ENCODE measurements around the gene TTI1. TPM values are rescaled to one million over a fixed set of nuclear protein-coding genes. Genes with fewer than 3 reads are reported as not detected.

The TTI1 gene
- total RNA-seq, 1 donor from 2014 or later = 30.1 TPM

DNA sequence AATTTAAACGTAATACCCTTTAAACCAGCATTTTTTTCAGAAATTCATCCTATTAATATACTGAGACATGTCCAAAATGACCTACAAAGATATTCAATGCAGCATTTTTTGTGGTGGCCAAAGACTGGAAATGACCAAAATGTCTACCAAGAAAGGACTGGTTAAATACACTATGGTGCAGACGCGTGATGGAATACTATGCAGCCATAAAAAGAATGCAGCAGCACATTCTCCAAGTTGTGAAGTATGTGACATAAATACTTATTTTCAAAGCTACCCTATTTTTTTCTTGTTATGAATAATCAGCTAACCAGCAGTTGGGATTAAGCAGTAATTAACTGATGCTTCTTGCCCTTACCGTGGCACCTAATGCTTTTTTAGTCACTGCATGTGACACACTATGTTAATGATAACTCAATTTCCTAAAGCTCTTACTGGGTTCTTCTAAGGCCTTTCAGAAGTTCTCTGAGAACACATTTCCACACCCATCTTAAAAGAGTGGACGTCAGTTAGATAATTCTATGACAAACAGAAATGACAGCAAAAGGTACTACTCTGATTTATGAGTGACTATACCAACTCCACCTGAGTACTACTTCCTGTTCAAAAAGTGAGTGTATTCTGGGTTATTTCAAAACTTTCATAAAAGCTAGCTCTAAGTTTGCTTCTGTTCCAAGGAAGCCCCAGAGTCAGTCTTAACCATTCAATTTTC lies 24.9 kb downstream of the TTI1 start:
- no peak overlapping the region for H3K4me3 Mint-ChIP-seq
- no peaks in the 10 kb centered on the region for H3K9me3 Mint-ChIP-seq
- no peaks in the 10 kb centered on the region for H3K27me3 Mint-ChIP-seq
- ATAC-seq (ENCODE audit: low read depth) (no peak), DNase-seq (no peak)
- ChIA-PET CTCF (no interaction called here), POLR2A (no interaction called here)
- H3K27ac Mint-ChIP-seq = no peak overlapping the region
- H3K4me1 Mint-ChIP-seq = peaks cover 1% of the 10 kb centered on the region
- intact Hi-C loops (cut with micrococcal nuclease) = no loop called here
- TF ChIP-seq, protein P1, sequence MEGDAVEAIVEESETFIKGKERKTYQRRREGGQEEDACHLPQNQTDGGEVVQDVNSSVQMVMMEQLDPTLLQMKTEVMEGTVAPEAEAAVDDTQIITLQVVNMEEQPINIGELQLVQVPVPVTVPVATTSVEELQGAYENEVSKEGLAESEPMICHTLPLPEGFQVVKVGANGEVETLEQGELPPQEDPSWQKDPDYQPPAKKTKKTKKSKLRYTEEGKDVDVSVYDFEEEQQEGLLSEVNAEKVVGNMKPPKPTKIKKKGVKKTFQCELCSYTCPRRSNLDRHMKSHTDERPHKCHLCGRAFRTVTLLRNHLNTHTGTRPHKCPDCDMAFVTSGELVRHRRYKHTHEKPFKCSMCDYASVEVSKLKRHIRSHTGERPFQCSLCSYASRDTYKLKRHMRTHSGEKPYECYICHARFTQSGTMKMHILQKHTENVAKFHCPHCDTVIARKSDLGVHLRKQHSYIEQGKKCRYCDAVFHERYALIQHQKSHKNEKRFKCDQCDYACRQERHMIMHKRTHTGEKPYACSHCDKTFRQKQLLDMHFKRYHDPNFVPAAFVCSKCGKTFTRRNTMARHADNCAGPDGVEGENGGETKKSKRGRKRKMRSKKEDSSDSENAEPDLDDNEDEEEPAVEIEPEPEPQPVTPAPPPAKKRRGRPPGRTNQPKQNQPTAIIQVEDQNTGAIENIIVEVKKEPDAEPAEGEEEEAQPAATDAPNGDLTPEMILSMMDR (IDR thresholded peaks at IDR 0.05) = no peak
- H3K36me3 Mint-ChIP-seq (ENCODE audit: low read depth) = peaks cover 72% of the 10 kb centered on the region

DNA sequence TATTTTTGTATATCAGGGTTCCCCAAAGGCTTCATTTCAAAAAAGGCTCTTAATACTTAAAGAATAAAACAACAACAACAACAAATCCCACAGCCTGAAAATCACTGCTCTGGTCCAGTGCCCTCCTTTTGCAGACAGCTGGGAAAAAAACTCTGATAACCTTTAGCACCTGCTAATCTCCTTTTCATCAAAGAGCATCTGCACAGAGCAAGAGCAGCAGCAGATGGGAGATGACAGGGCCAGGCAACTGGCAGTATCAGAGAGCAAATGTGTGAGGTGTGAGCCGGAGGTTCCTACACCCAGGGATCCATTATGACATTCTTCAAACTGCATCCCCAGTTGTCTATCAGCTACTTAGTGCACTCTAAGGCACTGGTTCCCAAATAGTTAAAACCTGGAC lies 25.7 kb downstream of the TTI1 start:
- H3K27me3 Mint-ChIP-seq = no peaks in the 10 kb centered on the region
- no peaks in the 10 kb centered on the region for H3K9me3 Mint-ChIP-seq
- no peak overlapping the region for H3K4me3 Mint-ChIP-seq
- CTCF ChIA-PET = no interaction called here
- intact Hi-C loops (cut with micrococcal nuclease) = no loop called here
- TF ChIP-seq, protein P1 (IDR thresholded peaks at IDR 0.05) = no peak
- ATAC-seq (ENCODE audit: low read depth) (no peak), DNase-seq (no peak)
- peaks cover 1% of the 10 kb centered on the region for H3K4me1 Mint-ChIP-seq
- peaks cover 69% of the 10 kb centered on the region for H3K36me3 Mint-ChIP-seq (ENCODE audit: low read depth)
- POLR2A ChIA-PET = no interaction called here
- no peak overlapping the region for H3K27ac Mint-ChIP-seq

DNA sequence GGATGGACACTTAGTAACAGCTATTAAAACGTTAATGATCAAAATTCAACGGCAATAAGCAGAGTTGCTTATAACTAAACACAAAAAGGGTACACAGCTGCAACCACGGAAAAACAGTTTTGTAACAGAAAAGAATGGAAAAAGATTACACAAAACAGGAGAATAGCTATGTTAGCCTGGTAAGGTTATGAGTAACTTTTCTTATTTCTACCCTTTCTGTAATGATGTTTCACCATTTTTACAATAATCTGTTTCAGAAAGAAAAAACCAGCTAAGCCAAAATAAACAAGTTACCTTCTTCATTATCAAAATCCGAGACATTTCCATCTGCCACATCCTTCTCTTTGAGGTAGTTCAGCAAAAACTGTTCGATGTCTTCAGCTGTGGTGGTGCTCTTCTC lies 27.4 kb downstream of the TTI1 start:
- ChIA-PET POLR2A (no interaction called here), CTCF (interaction anchor here (1.7 kb wide), 1 partner anchor 216 kb away, joined by 3 read pairs; no protein-coding TSS in a partner anchor)
- no peak for ATAC-seq (ENCODE audit: low read depth)
- H3K27me3 Mint-ChIP-seq = no peaks in the 10 kb centered on the region
- no peaks in the 10 kb centered on the region for H3K9me3 Mint-ChIP-seq
- H3K27ac Mint-ChIP-seq = no peak overlapping the region
- peaks cover 1% of the 10 kb centered on the region for H3K4me1 Mint-ChIP-seq
- DNase-seq = no peak
- H3K36me3 Mint-ChIP-seq (ENCODE audit: low read depth) = peaks cover 70% of the 10 kb centered on the region
- TF ChIP-seq, protein P1 (IDR thresholded peaks at IDR 0.05) = no peak
- no peak overlapping the region for H3K4me3 Mint-ChIP-seq
- intact Hi-C loops (cut with micrococcal nuclease) = no loop called here

DNA sequence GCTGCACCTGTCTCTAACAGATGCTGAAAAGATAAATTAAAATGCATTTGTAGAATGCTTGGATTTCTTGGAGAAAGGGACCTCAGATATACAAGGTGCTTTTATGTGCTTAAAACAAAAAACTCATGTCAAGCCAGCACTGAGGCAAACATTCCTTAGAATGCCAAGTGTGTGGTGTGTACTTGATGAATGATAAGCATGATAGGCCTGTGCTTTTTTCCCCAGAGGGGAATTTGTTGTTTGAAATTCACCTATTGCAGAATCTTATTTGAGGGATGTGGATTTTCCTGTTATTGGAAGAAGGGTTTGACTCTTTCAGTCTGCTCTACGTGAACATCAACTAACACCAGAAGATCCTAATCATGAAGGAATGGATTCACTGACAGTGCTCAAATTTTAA lies 28.8 kb downstream of the TTI1 start:
- H3K36me3 Mint-ChIP-seq (ENCODE audit: low read depth) = peaks cover 80% of the 10 kb centered on the region
- no peak overlapping the region for H3K27ac Mint-ChIP-seq
- H3K4me1 Mint-ChIP-seq = peaks cover 1% of the 10 kb centered on the region
- TF ChIP-seq, protein P1 (IDR thresholded peaks at IDR 0.05) = no peak
- H3K9me3 Mint-ChIP-seq = no peaks in the 10 kb centered on the region
- intact Hi-C loops (cut with micrococcal nuclease) = no loop called here
- ChIA-PET CTCF (no interaction called here), POLR2A (interaction anchor here (0.5 kb wide), 1 partner anchor 34 kb away, joined by 6 read pairs; no protein-coding TSS in a partner anchor)
- ATAC-seq (ENCODE audit: low read depth) (no peak), DNase-seq (no peak)
- H3K4me3 Mint-ChIP-seq = no peak overlapping the region
- no peaks in the 10 kb centered on the region for H3K27me3 Mint-ChIP-seq

DNA sequence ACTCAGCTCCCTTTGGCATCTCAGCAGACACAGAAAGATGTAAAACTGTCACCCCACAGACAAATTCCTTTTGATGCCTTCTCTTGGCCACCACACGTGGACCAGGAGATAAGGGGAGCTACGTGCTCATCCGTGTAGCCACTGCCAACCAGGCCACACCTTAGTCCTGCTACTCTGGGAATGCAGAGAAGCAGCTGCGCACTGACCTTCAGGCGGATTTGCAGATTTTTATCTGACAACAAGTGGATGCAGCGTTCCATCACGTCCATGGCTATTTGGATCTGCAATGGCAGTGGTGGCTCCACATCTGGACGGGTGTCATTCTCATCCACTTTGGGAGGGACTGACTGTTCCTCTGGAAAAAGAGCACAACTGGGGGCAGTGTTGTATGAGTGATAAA lies 30.8 kb downstream of the TTI1 start:
- intact Hi-C loops (cut with micrococcal nuclease) = no loop called here
- Mint-ChIP-seq H3K4me1 (no peaks in the 10 kb centered on the region), H3K9me3 (no peaks in the 10 kb centered on the region), H3K4me3 (no peak overlapping the region), H3K36me3 (ENCODE audit: low read depth) (peaks cover 87% of the 10 kb centered on the region), H3K27me3 (no peaks in the 10 kb centered on the region), H3K27ac (no peak overlapping the region)
- ChIA-PET POLR2A (no interaction called here), CTCF (no interaction called here)
- DNase-seq (no peak), ATAC-seq (ENCODE audit: low read depth) (no peak)
- TF ChIP-seq, protein P1 (IDR thresholded peaks at IDR 0.05) = no peak

All from activated B cell treated with CpG ODN at 0.5 μM for 24 hours (primary cell).